Measurements from ENCODE around the gene SUV39H1. TPM values are rescaled to one million over a fixed set of nuclear protein-coding genes. Genes with fewer than 3 reads are reported as not detected.

The SUV39H1 gene
- total and polyA plus RNA-seq, 9 of the 15 experiments (the other 6 are each of a cell fraction or from before 2014, with no cell fraction given) = 4.7 to 34.7 (median 17.9) TPM

DNA sequence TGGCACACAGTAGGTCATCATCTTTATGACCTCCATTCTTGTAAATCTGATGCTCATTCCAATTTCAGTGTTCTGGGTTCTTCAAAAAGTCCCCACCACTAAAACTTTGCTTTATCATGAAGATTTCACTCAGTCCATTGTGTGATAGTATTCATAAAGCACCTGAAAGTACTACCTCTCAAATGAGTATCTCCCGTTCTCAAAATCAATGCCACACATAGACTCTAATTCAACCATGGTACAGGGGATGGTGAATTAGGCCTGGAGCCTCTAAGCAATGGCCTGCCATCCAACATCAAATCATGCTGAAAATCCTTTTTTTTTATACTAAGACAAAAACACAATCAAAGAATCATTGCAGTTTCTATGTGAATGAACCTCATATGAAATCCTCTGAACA lies 32.4 kb upstream of the SUV39H1 start (continued):
- TF ChIP-seq, protein P1, sequence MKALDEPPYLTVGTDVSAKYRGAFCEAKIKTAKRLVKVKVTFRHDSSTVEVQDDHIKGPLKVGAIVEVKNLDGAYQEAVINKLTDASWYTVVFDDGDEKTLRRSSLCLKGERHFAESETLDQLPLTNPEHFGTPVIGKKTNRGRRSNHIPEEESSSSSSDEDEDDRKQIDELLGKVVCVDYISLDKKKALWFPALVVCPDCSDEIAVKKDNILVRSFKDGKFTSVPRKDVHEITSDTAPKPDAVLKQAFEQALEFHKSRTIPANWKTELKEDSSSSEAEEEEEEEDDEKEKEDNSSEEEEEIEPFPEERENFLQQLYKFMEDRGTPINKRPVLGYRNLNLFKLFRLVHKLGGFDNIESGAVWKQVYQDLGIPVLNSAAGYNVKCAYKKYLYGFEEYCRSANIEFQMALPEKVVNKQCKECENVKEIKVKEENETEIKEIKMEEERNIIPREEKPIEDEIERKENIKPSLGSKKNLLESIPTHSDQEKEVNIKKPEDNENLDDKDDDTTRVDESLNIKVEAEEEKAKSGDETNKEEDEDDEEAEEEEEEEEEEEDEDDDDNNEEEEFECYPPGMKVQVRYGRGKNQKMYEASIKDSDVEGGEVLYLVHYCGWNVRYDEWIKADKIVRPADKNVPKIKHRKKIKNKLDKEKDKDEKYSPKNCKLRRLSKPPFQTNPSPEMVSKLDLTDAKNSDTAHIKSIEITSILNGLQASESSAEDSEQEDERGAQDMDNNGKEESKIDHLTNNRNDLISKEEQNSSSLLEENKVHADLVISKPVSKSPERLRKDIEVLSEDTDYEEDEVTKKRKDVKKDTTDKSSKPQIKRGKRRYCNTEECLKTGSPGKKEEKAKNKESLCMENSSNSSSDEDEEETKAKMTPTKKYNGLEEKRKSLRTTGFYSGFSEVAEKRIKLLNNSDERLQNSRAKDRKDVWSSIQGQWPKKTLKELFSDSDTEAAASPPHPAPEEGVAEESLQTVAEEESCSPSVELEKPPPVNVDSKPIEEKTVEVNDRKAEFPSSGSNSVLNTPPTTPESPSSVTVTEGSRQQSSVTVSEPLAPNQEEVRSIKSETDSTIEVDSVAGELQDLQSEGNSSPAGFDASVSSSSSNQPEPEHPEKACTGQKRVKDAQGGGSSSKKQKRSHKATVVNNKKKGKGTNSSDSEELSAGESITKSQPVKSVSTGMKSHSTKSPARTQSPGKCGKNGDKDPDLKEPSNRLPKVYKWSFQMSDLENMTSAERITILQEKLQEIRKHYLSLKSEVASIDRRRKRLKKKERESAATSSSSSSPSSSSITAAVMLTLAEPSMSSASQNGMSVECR (CRISPR knock-in tag; IDR thresholded peaks at IDR 0.05) = no peak
- no peak for TF ChIP-seq ZBTB8A (IDR thresholded peaks at IDR 0.05; ENCODE audit: partially characterized antibody)
- TF ChIP-seq SAFB (IDR thresholded peaks at IDR 0.05; ENCODE audit: borderline replicate concordance, low read depth, low read length) = no peak
- TF ChIP-seq NCOR1 (IDR thresholded peaks at IDR 0.05) = no peak
- TF ChIP-seq ETV6 (IDR thresholded peaks at IDR 0.05; ENCODE audit: borderline replicate concordance in 1 of 2, low read depth in 2 of 2, low read length in 1 of 2) = no peak
- no peak for TF ChIP-seq ETV6 (CRISPR knock-in tag; IDR thresholded peaks at IDR 0.05; ENCODE audit: borderline replicate concordance)
- TF ChIP-seq MBD2 (IDR thresholded peaks at IDR 0.05; ENCODE audit: borderline replicate concordance, low read depth) = no peak
- TF ChIP-seq, protein P2, sequence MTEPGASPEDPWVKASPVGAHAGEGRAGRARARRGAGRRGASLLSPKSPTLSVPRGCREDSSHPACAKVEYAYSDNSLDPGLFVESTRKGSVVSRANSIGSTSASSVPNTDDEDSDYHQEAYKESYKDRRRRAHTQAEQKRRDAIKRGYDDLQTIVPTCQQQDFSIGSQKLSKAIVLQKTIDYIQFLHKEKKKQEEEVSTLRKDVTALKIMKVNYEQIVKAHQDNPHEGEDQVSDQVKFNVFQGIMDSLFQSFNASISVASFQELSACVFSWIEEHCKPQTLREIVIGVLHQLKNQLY (CRISPR knock-in tag; conservative IDR thresholded peaks at IDR 0.05) = no peak
- TF ChIP-seq SMARCC2 (IDR thresholded peaks at IDR 0.05; ENCODE audit: low read depth) = no peak
- TF ChIP-seq ZNF696 (CRISPR knock-in tag; conservative IDR thresholded peaks at IDR 0.05) = no peak
- no peak for TF ChIP-seq NRF1 (conservative IDR thresholded peaks at IDR 0.05 in 1 of 2, IDR thresholded peaks at IDR 0.05 in 1 of 2)

All from K562 (cell line).